Brain microvascular endothelial cell (primary cell): ENCODE data around the gene PLAC1.
A peak's percentile ranks its signal among the peaks of the same experiment; 100 is the strongest.

ENCODE experiments used
- DNase-seq: peaks from one replicate; pipeline ENCODE4 v3.0.0-alpha.2; 2020
- H3K27ac ChIP-seq: fragments of 250-450 bp; sonication (Bioruptor Pico); 2 replicates; pipeline ENCODE4 v1.5.1; 2020; ENCODE audit warnings: mild to moderate bottlenecking, moderate library complexity
- H3K27me3 ChIP-seq: fragments of 250-450 bp; sonication (Bioruptor Pico); replicated peaks from 2 replicates; pipeline ENCODE4 v1.5.1; 2020; ENCODE audit warnings: mild to moderate bottlenecking
- H3K36me3 ChIP-seq: fragments of 250-450 bp; sonication (Bioruptor Pico); replicated peaks from 2 replicates; pipeline ENCODE4 v1.5.1; 2020; ENCODE audit warnings: mild to moderate bottlenecking
- H3K4me3 ChIP-seq: 2 replicates; pipeline ENCODE4 v1.5.1; 2011; ENCODE audit warnings: low read depth, mild to moderate bottlenecking, control low read depth, low read length, moderate library complexity
- CTCF ChIP-seq: IDR thresholded peaks from 2 replicates; pipeline ENCODE4 v1.5.1; 2011; ENCODE audit warnings: low read depth, mild to moderate bottlenecking, moderate library complexity, low read length, control low read depth, inconsistent platforms; ENCODE audit errors: missing control alignments
- in situ Hi-C: cut with HindIII; loops from 2 replicates; pipeline ENCODE4 v1.10.0; 2017; ENCODE audit warnings: low sequenced_read_pairs, low pct_ligation_motif_present

The PLAC1 gene

GRCh38 chrX:134544513-134545151, 113.6 kb downstream of the PLAC1 start:
- in situ Hi-C loops: no loop called here
- Histone ChIP-seq H3K4me3 (peak overlapping the region; percentile 40), H3K27me3 (no peaks in the 10 kb centered on the region), H3K27ac (no peak overlapping the region), H3K36me3 (no peaks in the 10 kb centered on the region)
- TF ChIP-seq CTCF: no peak
- DNase-seq: no peak

- no peak for DNase-seq
- Histone ChIP-seq H3K27ac (no peak overlapping the region), H3K4me3 (no peak overlapping the region), H3K36me3 (no peaks in the 10 kb centered on the region), H3K27me3 (no peaks in the 10 kb centered on the region)
- TF ChIP-seq CTCF: no peak
- in situ Hi-C loops: no loop called here
Measured at GRCh38 chrX:134544135-134544512, 114.1 kb downstream of the PLAC1 start.

GRCh38 chrX:134543288-134543687, 115.0 kb downstream of the PLAC1 start:
- TF ChIP-seq CTCF: no peak
- Histone ChIP-seq H3K4me3 (no peak overlapping the region), H3K36me3 (no peaks in the 10 kb centered on the region), H3K27me3 (no peaks in the 10 kb centered on the region), H3K27ac (no peak overlapping the region)
- no peak for DNase-seq
- in situ Hi-C loops: no loop called here

- TF ChIP-seq CTCF: no peak
- Histone ChIP-seq H3K36me3 (no peaks in the 10 kb centered on the region), H3K27ac (no peak overlapping the region), H3K4me3 (no peak overlapping the region), H3K27me3 (no peaks in the 10 kb centered on the region)
- in situ Hi-C loops: no loop called here
- DNase-seq: no peak
Measured at GRCh38 chrX:134542485-134542884, 115.8 kb downstream of the PLAC1 start.

GRCh38 chrX:134541906-134542305, 116.4 kb downstream of the PLAC1 start:
- Histone ChIP-seq H3K36me3 (no peaks in the 10 kb centered on the region), H3K27me3 (no peaks in the 10 kb centered on the region), H3K27ac (no peak overlapping the region), H3K4me3 (no peak overlapping the region)
- no peak for DNase-seq
- in situ Hi-C loops: no loop called here
- no peak for TF ChIP-seq CTCF

- Histone ChIP-seq H3K27ac (no peak overlapping the region), H3K36me3 (no peaks in the 10 kb centered on the region), H3K4me3 (no peak overlapping the region), H3K27me3 (no peaks in the 10 kb centered on the region)
- no peak for TF ChIP-seq CTCF
- in situ Hi-C loops: no loop called here
- DNase-seq: no peak
Measured at GRCh38 chrX:134538316-134538715, 120.0 kb downstream of the PLAC1 start.
